Measurements from ENCODE around the gene SRPK1. TPM values are rescaled to one million over a fixed set of nuclear protein-coding genes. Genes with fewer than 3 reads are reported as not detected.

SRPK1 gene
- total and polyA plus RNA-seq, 2 of the 8 experiments (the other 6 are each of a cell fraction or from before 2014, with no cell fraction given) = 25.7 to 116 TPM

DNA sequence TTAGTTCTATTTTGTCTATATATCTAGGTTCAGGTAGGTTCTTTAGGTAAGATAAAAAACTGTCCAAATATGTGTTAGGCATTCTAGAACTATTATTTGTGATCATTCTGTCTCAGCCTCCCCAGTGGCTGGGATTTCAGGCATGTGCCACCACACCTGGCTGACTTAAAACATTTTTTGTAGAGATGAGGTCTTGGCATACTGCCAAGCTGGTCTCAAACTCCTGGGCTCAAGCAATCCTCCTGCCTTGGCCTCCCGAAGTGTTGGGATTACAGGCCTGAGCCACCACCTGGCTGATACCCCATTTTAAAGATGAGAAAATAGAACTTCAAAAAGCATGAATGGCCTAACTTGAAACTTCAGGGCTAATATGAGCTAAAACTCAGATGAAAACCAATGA is 81.9 kb downstream of the SRPK1 start:
- H2AK5ac ChIP-seq (ENCODE audit: low read depth, low read length) = no peak overlapping the region
- H3K36me3 ChIP-seq (ENCODE audit: control insufficient read depth in 2 of 4, insufficient read depth in 4 of 4, low read length in 3 of 4) = peaks cover 5 to 77% (median 30%) of the 10 kb centered on the region in 4 experiments
- no peaks in the 10 kb centered on the region for H3K79me1 ChIP-seq (ENCODE audit: low read depth, low read length)
- no peaks in the 10 kb centered on the region for H3K9me3 ChIP-seq (ENCODE audit: insufficient read depth in 2 of 2, low read depth in 1 of 2, low read length in 1 of 2)
- POLR2A ChIA-PET (ENCODE audit: partially characterized antibody) = no interaction called here
- H3K9ac ChIP-seq (replicated peaks in 1 of 4; ENCODE audit: extremely low read depth in 1 of 4, low read depth in 3 of 4, low read length in 3 of 4) = no peak overlapping the region
- H3K23ac ChIP-seq (ENCODE audit: insufficient read length) = no peak overlapping the region
- no peak overlapping the region for H3K4me3 ChIP-seq (ENCODE audit: extremely low read depth in 1 of 4, insufficient read depth in 2 of 4, low read depth in 3 of 4, low read length in 4 of 4)
- no peak overlapping the region for H3K14ac ChIP-seq (ENCODE audit: insufficient read length)
- H3K4me1 ChIP-seq (replicated peaks in 1 of 4; ENCODE audit: control insufficient read depth in 3 of 4, insufficient read depth in 4 of 4, low read length in 3 of 4) = no peaks in the 10 kb centered on the region
- CTCF ChIA-PET (ENCODE audit: partially characterized antibody) = interaction anchor here (0.9 to 1.0 kb wide), 2 partner anchors 29 to 222 kb away, joined by 3 to 5 read pairs; no protein-coding TSS in a partner anchor
- WGBS, 2 experiments (ENCODE audit: extremely low coverage in 1 of 2, insufficient coverage in 1 of 2, insufficient read length in 1 of 2, insufficient replicate concordance in 2 of 2, low coverage in 1 of 2, low lambda C conversion rate in 2 of 2, missing lambda C conversion rate in 1 of 2) = 71% methylated on average over 1 of the region's 1 CpG; no CpG with 5 or more reads in 1 of the 2 experiments
- DNase-seq (ENCODE audit: low read depth in 1 of 2, low spot score in 2 of 2) (no peak), FAIRE-seq (no peak)
- H4K8ac ChIP-seq (ENCODE audit: extremely low read depth, insufficient read depth, low read length) = no peak overlapping the region
- no peak overlapping the region for H3K56ac ChIP-seq (replicated peaks; ENCODE audit: insufficient read length, low read depth, low read length)
- no peak overlapping the region for H2AFZ ChIP-seq (ENCODE audit: low read length)
- no peak overlapping the region for H3K18ac ChIP-seq (ENCODE audit: extremely low read depth, low read length)
- no peak overlapping the region for H2BK5ac ChIP-seq (ENCODE audit: low read depth, low read length)
- H4K91ac ChIP-seq (replicated peaks; ENCODE audit: insufficient read length, low read length) = no peak overlapping the region
- no peak overlapping the region for H4K5ac ChIP-seq (ENCODE audit: insufficient read length, low read depth, low read length)
- H3K23me2 ChIP-seq (ENCODE audit: low read depth, low read length) = no peaks in the 10 kb centered on the region
- H4K20me1 ChIP-seq (replicated peaks in 1 of 2; ENCODE audit: control insufficient read depth in 1 of 2, insufficient read depth in 2 of 2, low read length in 2 of 2) = no peaks in the 10 kb centered on the region
- H2BK12ac ChIP-seq (ENCODE audit: low read depth, low read length) = no peak overlapping the region
- no peaks in the 10 kb centered on the region for H3K27me3 ChIP-seq (replicated peaks in 1 of 4; ENCODE audit: control insufficient read depth in 3 of 4, extremely low read depth in 1 of 4, insufficient read depth in 3 of 4, low read length in 3 of 4)
- no peak overlapping the region for H3K4ac ChIP-seq (replicated peaks; ENCODE audit: insufficient read length, low read depth, low read length)
- no peak overlapping the region for H3K27ac ChIP-seq (ENCODE audit: low read depth, low read length)
- no peak overlapping the region for H2BK20ac ChIP-seq (ENCODE audit: low read length)
- no peak overlapping the region for H3K4me2 ChIP-seq (ENCODE audit: insufficient read depth in 1 of 2, low read depth in 2 of 2, low read length in 2 of 2)
- no peak overlapping the region for H2BK15ac ChIP-seq (ENCODE audit: low read length)
- no peak overlapping the region for H2BK120ac ChIP-seq (replicated peaks; ENCODE audit: low read depth, low read length)
- no peaks in the 10 kb centered on the region for H3K79me2 ChIP-seq (ENCODE audit: control insufficient read depth in 1 of 2, insufficient read depth in 2 of 2, low read length in 2 of 2)
- TF ChIP-seq ATF3 (IDR thresholded peaks at IDR 0.05; ENCODE audit: insufficient read depth, low read depth, low read length) = no peak
